Measurements from ENCODE around the gene SIRPD. TPM values are rescaled to one million over a fixed set of nuclear protein-coding genes. Genes with fewer than 3 reads are reported as not detected.

SIRPD gene
- not detected in 2 replicates for total RNA-seq

GRCh38 chr20:1557605-1558004 is at the start of gene SIRPD:
Gene SIRPD (minus strand): TSS chr20:1557705. CDS start chr20:1557653, 52 bp downstream.

GRCh38 chr20:1491281-1491840 is 66.1 kb downstream of the SIRPD start, which contains the start of gene SIRPB2:
Gene SIRPB2 (minus strand): TSS chr20:1491420. CDS start chr20:1491359, 61 bp downstream.

Other genes starting within 250 kb of the SIRPD start
- gene SDCBP2, start 228.6 kb downstream of the SIRPD start, total RNA-seq, result 1.8 and 5.8 TPM in 2 replicates
- 94.6 and 124 TPM in 2 replicates for gene FKBP1A, start 164.7 kb downstream of the SIRPD start, total RNA-seq
- 25.4 and 27.8 TPM in 2 replicates for gene NSFL1C, start 90.9 kb downstream of the SIRPD start, total RNA-seq
- not detected in 2 replicates for gene SIRPB2, start 66.3 kb downstream of the SIRPD start, total RNA-seq
- gene SIRPB1, start 62.3 kb upstream of the SIRPD start, total RNA-seq, result 0.77 and 1.9 TPM in 2 replicates
- gene SIRPG, start 100.1 kb upstream of the SIRPD start, total RNA-seq, result not detected in 2 replicates